Measurements from ENCODE around the gene MAPK10.

GRCh38 chr4:86160426-86160825 is 199.4 kb downstream of the MAPK10 start:
- TF ChIP-seq TRIM28 (IDR thresholded peaks at IDR 0.05; ENCODE audit: borderline replicate concordance, low read length) (no peak), ZNF10 (tag by site-specific recombination; IDR thresholded peaks at IDR 0.05) (no peak), KLF10 (tag by site-specific recombination; IDR thresholded peaks at IDR 0.05) (no peak), RBAK (tag by site-specific recombination; IDR thresholded peaks at IDR 0.05) (no peak), ZNF510 (tag by site-specific recombination; IDR thresholded peaks at IDR 0.05; ENCODE audit: insufficient replicate concordance) (no peak)
- TF ChIP-seq, protein P1, sequence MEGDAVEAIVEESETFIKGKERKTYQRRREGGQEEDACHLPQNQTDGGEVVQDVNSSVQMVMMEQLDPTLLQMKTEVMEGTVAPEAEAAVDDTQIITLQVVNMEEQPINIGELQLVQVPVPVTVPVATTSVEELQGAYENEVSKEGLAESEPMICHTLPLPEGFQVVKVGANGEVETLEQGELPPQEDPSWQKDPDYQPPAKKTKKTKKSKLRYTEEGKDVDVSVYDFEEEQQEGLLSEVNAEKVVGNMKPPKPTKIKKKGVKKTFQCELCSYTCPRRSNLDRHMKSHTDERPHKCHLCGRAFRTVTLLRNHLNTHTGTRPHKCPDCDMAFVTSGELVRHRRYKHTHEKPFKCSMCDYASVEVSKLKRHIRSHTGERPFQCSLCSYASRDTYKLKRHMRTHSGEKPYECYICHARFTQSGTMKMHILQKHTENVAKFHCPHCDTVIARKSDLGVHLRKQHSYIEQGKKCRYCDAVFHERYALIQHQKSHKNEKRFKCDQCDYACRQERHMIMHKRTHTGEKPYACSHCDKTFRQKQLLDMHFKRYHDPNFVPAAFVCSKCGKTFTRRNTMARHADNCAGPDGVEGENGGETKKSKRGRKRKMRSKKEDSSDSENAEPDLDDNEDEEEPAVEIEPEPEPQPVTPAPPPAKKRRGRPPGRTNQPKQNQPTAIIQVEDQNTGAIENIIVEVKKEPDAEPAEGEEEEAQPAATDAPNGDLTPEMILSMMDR (tag by site-specific recombination; IDR thresholded peaks at IDR 0.05) = no peak

All from HEK293 (cell line).